NCI-H2171 (cell line): Measurements from ENCODE around the gene PPP6R1.

Experiments used
- DNase-seq: peaks from one replicate; lab custom pipeline; 2025; lab: John Stamatoyannopoulos, UW

The PPP6R1 gene

GRCh38 chr19:55258828-55259539, at the start of gene PPP6R1:
Gene PPP6R1 (minus strand): TSS chr19:55259017. CDS start chr19:55247103, 11,914 bp downstream.
- peak; percentile 97 for DNase-seq

GRCh38 chr19:55308281-55308680, 49.5 kb upstream of the PPP6R1 start:
- DNase-seq, result no peak

- no peak for DNase-seq
Observed at GRCh38 chr19:55306712-55307111, 47.9 kb upstream of the PPP6R1 start.

GRCh38 chr19:55305983-55306562, 47.3 kb upstream of the PPP6R1 start:
- DNase-seq, result no peak

GRCh38 chr19:55305491-55305890, 46.7 kb upstream of the PPP6R1 start:
- DNase-seq, result peak; percentile 12

- DNase-seq, result no peak
Observed at GRCh38 chr19:55304980-55305379, 46.2 kb upstream of the PPP6R1 start.

- peak; percentile 18 for DNase-seq
Observed at GRCh38 chr19:55304279-55304978, 45.6 kb upstream of the PPP6R1 start.

- no peak for DNase-seq
Observed at GRCh38 chr19:55303477-55303876, 44.7 kb upstream of the PPP6R1 start.

GRCh38 chr19:55302318-55302703, 43.5 kb upstream of the PPP6R1 start:
- DNase-seq, result no peak

- no peak for DNase-seq
Observed at GRCh38 chr19:55301459-55302317, 42.9 kb upstream of the PPP6R1 start.

GRCh38 chr19:55300886-55301458, 42.2 kb upstream of the PPP6R1 start:
- DNase-seq, result no peak

GRCh38 chr19:55299991-55300390, 41.2 kb upstream of the PPP6R1 start:
- DNase-seq, result no peak

- DNase-seq, result no peak
Observed at GRCh38 chr19:55297267-55297666, 38.5 kb upstream of the PPP6R1 start.

GRCh38 chr19:55289117-55289796, 30.4 kb upstream of the PPP6R1 start:
- no peak for DNase-seq

GRCh38 chr19:55287361-55288079, 28.7 kb upstream of the PPP6R1 start:
- no peak for DNase-seq

GRCh38 chr19:55285229-55285890, 26.5 kb upstream of the PPP6R1 start:
- DNase-seq, result no peak

- DNase-seq, result no peak
Observed at GRCh38 chr19:55284405-55285058, 25.7 kb upstream of the PPP6R1 start.

GRCh38 chr19:55283548-55284377, 24.9 kb upstream of the PPP6R1 start, which contains the start of gene BRSK1:
Gene BRSK1 (plus strand): TSS chr19:55283997. CDS start chr19:55284443, 446 bp downstream.
- DNase-seq, result peak; percentile 92
